ENCODE data around the gene ALOX15B.

- TF ChIP-seq POLR2A (IDR thresholded peaks at IDR 0.05): no peak
- TF ChIP-seq CTCF (IDR thresholded peaks at IDR 0.05): no peak
These were observed 18.2 kb downstream of the ALOX15B start for GRCh38 chr17:8056976-8057625.

All from upper lobe of left lung (tissue), 4 donors.